Epithelial cell of proximal tubule (primary cell): Measurements from ENCODE around the gene INTS2. TPM values are rescaled to one million over a fixed set of nuclear protein-coding genes. Genes with fewer than 3 reads are reported as not detected.

ENCODE experiments used
- DNase-seq: peaks from one replicate; pipeline ENCODE4 v3.0.0-alpha.2; 2011; ENCODE audit warnings: low read depth
- H3K4me3 ChIP-seq: 2 replicates; pipeline ENCODE4 v1.5.1; 2011; ENCODE audit warnings: low read depth, mild to moderate bottlenecking, low read length
- total RNA-seq: library from RNA; depleted of rRNA; stranded (reverse); fragments of >200 nt; gene quantifications from 2 replicates; pipeline ENCODE4 v1.2.3, GENCODE V29; 2015
- TF ChIP-seq, protein P1 (sequence below): conservative IDR thresholded peaks from 2 replicates; pipeline ENCODE4 v1.5.1; 2012; ENCODE audit warnings: low read depth, mild to moderate bottlenecking, low read length

Gene INTS2
- total RNA-seq, 1 donor from 2014 or later = 10.0 TPM

DNA sequence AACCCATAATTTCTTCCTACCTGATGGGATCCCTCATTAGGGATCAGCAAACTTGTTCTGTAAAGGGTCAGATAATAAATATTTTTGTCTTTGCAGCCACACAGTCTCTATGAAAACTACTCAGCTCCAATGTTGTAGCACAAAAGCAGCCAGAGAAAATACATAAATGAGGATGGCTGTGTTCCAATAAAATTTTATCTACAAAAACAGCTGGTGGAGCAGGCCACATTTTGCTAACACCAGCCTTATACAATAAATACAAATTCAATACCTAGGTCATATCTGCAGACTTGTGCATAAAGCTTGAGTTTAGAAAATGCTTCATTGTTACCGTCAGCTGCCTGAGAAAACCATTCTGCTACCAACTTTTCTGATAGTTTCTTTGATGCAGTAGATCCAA lies 38.4 kb upstream of the INTS2 start:
- DNase-seq = no peak
- TF ChIP-seq, protein P1, sequence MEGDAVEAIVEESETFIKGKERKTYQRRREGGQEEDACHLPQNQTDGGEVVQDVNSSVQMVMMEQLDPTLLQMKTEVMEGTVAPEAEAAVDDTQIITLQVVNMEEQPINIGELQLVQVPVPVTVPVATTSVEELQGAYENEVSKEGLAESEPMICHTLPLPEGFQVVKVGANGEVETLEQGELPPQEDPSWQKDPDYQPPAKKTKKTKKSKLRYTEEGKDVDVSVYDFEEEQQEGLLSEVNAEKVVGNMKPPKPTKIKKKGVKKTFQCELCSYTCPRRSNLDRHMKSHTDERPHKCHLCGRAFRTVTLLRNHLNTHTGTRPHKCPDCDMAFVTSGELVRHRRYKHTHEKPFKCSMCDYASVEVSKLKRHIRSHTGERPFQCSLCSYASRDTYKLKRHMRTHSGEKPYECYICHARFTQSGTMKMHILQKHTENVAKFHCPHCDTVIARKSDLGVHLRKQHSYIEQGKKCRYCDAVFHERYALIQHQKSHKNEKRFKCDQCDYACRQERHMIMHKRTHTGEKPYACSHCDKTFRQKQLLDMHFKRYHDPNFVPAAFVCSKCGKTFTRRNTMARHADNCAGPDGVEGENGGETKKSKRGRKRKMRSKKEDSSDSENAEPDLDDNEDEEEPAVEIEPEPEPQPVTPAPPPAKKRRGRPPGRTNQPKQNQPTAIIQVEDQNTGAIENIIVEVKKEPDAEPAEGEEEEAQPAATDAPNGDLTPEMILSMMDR = no peak
- no peak overlapping the region for H3K4me3 ChIP-seq

- H3K4me3 ChIP-seq = no peak overlapping the region
- DNase-seq = no peak
- TF ChIP-seq, protein P1 = no peak
Observed at GRCh38 chr17:61955619-61956018, 27.8 kb upstream of the INTS2 start.

- no peak for DNase-seq
- TF ChIP-seq, protein P1 = no peak
- H3K4me3 ChIP-seq = no peak overlapping the region
Observed at GRCh38 chr17:61947367-61948078, 19.7 kb upstream of the INTS2 start.

DNA sequence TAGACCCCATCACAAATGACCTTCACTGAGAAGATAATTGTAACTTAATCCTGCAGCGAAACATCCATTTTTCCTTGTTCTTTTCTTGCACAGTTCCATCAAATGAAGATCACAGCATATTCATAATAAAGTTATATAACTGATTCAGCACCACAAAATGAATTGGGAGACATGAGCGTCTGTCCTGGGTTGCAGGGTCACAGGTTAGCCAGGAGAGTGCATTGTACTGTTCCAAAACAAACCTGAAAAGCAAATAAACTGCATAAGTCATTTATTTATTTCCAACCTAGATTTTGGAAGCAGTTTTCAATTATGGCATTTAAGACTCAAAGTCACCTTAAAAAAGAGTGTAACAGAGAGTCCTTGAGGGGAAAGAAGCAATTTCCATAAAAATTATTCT lies 18.6 kb upstream of the INTS2 start:
- no peak for DNase-seq
- TF ChIP-seq, protein P1 = no peak
- H3K4me3 ChIP-seq = no peak overlapping the region

DNA sequence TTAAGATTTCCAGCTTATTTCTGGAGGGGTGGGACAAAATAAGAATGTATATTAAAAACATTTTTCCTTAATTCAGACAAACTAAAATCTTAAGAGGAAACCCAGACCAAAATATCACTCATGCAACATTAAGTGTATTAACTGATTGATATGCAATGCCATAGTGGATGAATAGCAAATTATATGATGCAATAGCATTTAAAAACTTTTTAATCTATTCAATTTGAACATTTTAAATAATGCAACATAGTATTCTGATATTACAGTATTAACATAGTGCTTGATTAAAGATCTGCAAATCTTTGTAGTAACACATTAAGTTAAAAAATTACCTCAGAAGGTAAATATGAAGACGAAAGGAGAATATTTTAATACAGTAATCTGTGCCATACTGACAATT lies 15.3 kb upstream of the INTS2 start:
- TF ChIP-seq, protein P1 = no peak
- no peak overlapping the region for H3K4me3 ChIP-seq
- no peak for DNase-seq

- H3K4me3 ChIP-seq = no peak overlapping the region
- DNase-seq = no peak
- TF ChIP-seq, protein P1 = no peak
Observed at GRCh38 chr17:61942085-61942484, 14.3 kb upstream of the INTS2 start.

GRCh38 chr17:61928101-61928436 lies 287 bp upstream of the INTS2 start:
- DNase-seq = no peak
- H3K4me3 ChIP-seq = peak overlapping the region; percentile 70
- TF ChIP-seq, protein P1 = no peak
